Activated naive CD8-positive, alpha-beta T cell treated with anti-CD3 and anti-CD28 coated beads, Interleukin-2, amount 50 U/mL, for 24 hours (primary cell): ENCODE measurements around the gene TMEM120B.
A peak's percentile ranks its signal among the peaks of the same experiment; 100 is the strongest.
"Not testable (repeated sequence)": the region's sequence is repeated elsewhere in the genome, so short reads cannot be mapped to it uniquely, and the experiment has no call there.

Source experiments
- ATAC-seq: fragments of 150-1000 bp; cut with Tn5 transposase; one replicate; pipeline ENCODE4 v1.10.0; 2021
- DNase-seq: peaks from one replicate; pipeline ENCODE4 v3.0.0; 2021
- H3K27ac Mint-ChIP-seq: one replicate; pipeline ENCODE4 v1.8.0; 2021; ENCODE audit warnings: mild to moderate bottlenecking, mixed read lengths
- H3K27me3 Mint-ChIP-seq: one replicate; pipeline ENCODE4 v1.8.0; 2021; ENCODE audit warnings: mixed read lengths
- H3K36me3 Mint-ChIP-seq: one replicate; pipeline ENCODE4 v1.8.0; 2021; ENCODE audit warnings: low read depth, mixed read lengths
- H3K4me1 Mint-ChIP-seq: one replicate; pipeline ENCODE4 v1.8.0; 2021; ENCODE audit warnings: mixed read lengths
- H3K4me3 Mint-ChIP-seq: one replicate; pipeline ENCODE4 v1.8.0; 2021; ENCODE audit warnings: mild to moderate bottlenecking, moderate library complexity, mixed read lengths
- H3K9me3 Mint-ChIP-seq: one replicate; pipeline ENCODE4 v1.8.0; 2021; ENCODE audit warnings: mixed read lengths

Gene TMEM120B

GRCh38 chr12:121712461-121713256 is at the start of gene TMEM120B:
TSS of gene TMEM120B (plus strand) at chr12:121712752. CDS start at chr12:121712896, 144 bp downstream.
- H3K4me1 Mint-ChIP-seq: peaks cover 20% of the 10 kb centered on the region
- peak within 1 kb of the TSS; percentile 97 for H3K4me3 Mint-ChIP-seq
- H3K36me3 Mint-ChIP-seq: peaks cover 2% of the 10 kb centered on the region
- no peaks in the 10 kb centered on the region for H3K27me3 Mint-ChIP-seq
- peak within 1 kb of the TSS; percentile 85 for H3K27ac Mint-ChIP-seq
- H3K9me3 Mint-ChIP-seq: no peaks in the 10 kb centered on the region
- DNase-seq (peak; percentile 86), ATAC-seq (peak; percentile 89)

GRCh38 chr12:121663610-121663929 is 49.0 kb upstream of the TMEM120B start:
- no peak for ATAC-seq
- H3K27ac Mint-ChIP-seq: peak overlapping the region; percentile 91
- DNase-seq: no peak
- H3K4me3 Mint-ChIP-seq: peak overlapping the region; percentile 90
- no peaks in the 10 kb centered on the region for H3K27me3 Mint-ChIP-seq
- no peaks in the 10 kb centered on the region for H3K9me3 Mint-ChIP-seq
- H3K4me1 Mint-ChIP-seq: peaks cover 56% of the 10 kb centered on the region
- H3K36me3 Mint-ChIP-seq: peaks cover 10% of the 10 kb centered on the region

- H3K27me3 Mint-ChIP-seq, H3K36me3 Mint-ChIP-seq, H3K4me3 Mint-ChIP-seq, ATAC-seq, DNase-seq, H3K9me3 Mint-ChIP-seq, H3K27ac Mint-ChIP-seq: not testable (repeated sequence)
- H3K4me1 Mint-ChIP-seq: peaks cover 50% of the 10 kb centered on the region
Observed at GRCh38 chr12:121666829-121667228, 45.7 kb upstream of the TMEM120B start.

- peak; percentile 72 for DNase-seq
- H3K27me3 Mint-ChIP-seq: no peaks in the 10 kb centered on the region
Observed at GRCh38 chr12:121668750-121669520, 43.6 kb upstream of the TMEM120B start.

GRCh38 chr12:121669521-121669900 is 43.0 kb upstream of the TMEM120B start, which contains the start of gene MORN3:
TSS of gene MORN3 (minus strand) at chr12:121669654. CDS start at chr12:121669483, 171 bp downstream.
- Mint-ChIP-seq H3K4me1 (peaks cover 54% of the 10 kb centered on the region), H3K27ac (no peak within 1 kb of the TSS), H3K9me3 (no peaks in the 10 kb centered on the region), H3K36me3 (peaks cover 4% of the 10 kb centered on the region), H3K4me3 (no peak within 1 kb of the TSS), H3K27me3 (no peaks in the 10 kb centered on the region)
- no peak for ATAC-seq
- no peak for DNase-seq

More at GRCh38 chr12:121668750-121669520, 43.6 kb upstream of the TMEM120B start:
- Mint-ChIP-seq H3K4me1 (peaks cover 59% of the 10 kb centered on the region), H3K36me3 (peaks cover 7% of the 10 kb centered on the region), H3K27ac (no peak overlapping the region), H3K9me3 (no peaks in the 10 kb centered on the region), H3K4me3 (no peak overlapping the region)
- no peak for ATAC-seq

GRCh38 chr12:121673013-121673511 is 39.5 kb upstream of the TMEM120B start:
- H3K27me3 Mint-ChIP-seq: no peaks in the 10 kb centered on the region
- peak overlapping the region; percentile 93 for H3K27ac Mint-ChIP-seq
- no peaks in the 10 kb centered on the region for H3K36me3 Mint-ChIP-seq
- peaks cover 35% of the 10 kb centered on the region for H3K4me1 Mint-ChIP-seq
- no peak for ATAC-seq
- no peaks in the 10 kb centered on the region for H3K9me3 Mint-ChIP-seq
- DNase-seq: no peak
- H3K4me3 Mint-ChIP-seq: peak overlapping the region; percentile 84

- ATAC-seq (no peak), DNase-seq (no peak)
- H3K4me3 Mint-ChIP-seq: no peak overlapping the region
- no peaks in the 10 kb centered on the region for H3K36me3 Mint-ChIP-seq
- H3K27ac Mint-ChIP-seq: no peak overlapping the region
- peaks cover 29% of the 10 kb centered on the region for H3K4me1 Mint-ChIP-seq
- H3K9me3 Mint-ChIP-seq: no peaks in the 10 kb centered on the region
- no peaks in the 10 kb centered on the region for H3K27me3 Mint-ChIP-seq
Observed at GRCh38 chr12:121676190-121676589, 36.4 kb upstream of the TMEM120B start.

- no peaks in the 10 kb centered on the region for H3K27me3 Mint-ChIP-seq
- H3K36me3 Mint-ChIP-seq: no peaks in the 10 kb centered on the region
- H3K9me3 Mint-ChIP-seq: no peaks in the 10 kb centered on the region
- peaks cover 12% of the 10 kb centered on the region for H3K4me1 Mint-ChIP-seq
- no peak for ATAC-seq
- no peak overlapping the region for H3K4me3 Mint-ChIP-seq
- no peak for DNase-seq
- no peak overlapping the region for H3K27ac Mint-ChIP-seq
Observed at GRCh38 chr12:121678305-121678704, 34.2 kb upstream of the TMEM120B start.

- H3K36me3 Mint-ChIP-seq: no peaks in the 10 kb centered on the region
- H3K4me1 Mint-ChIP-seq: peaks cover 7% of the 10 kb centered on the region
- no peak overlapping the region for H3K27ac Mint-ChIP-seq
- H3K4me3 Mint-ChIP-seq: no peak overlapping the region
- DNase-seq: no peak
- no peaks in the 10 kb centered on the region for H3K27me3 Mint-ChIP-seq
- ATAC-seq: no peak
- H3K9me3 Mint-ChIP-seq: no peaks in the 10 kb centered on the region
Observed at GRCh38 chr12:121678716-121679300, 33.7 kb upstream of the TMEM120B start.

GRCh38 chr12:121679661-121680197 is 32.8 kb upstream of the TMEM120B start:
- not testable (repeated sequence) for H3K27me3 Mint-ChIP-seq, DNase-seq, H3K36me3 Mint-ChIP-seq, H3K9me3 Mint-ChIP-seq, H3K4me3 Mint-ChIP-seq, ATAC-seq, H3K4me1 Mint-ChIP-seq
- peak overlapping the region; percentile 29 for H3K27ac Mint-ChIP-seq

GRCh38 chr12:121688966-121689365 is 23.6 kb upstream of the TMEM120B start:
- no peak for DNase-seq
- no peak for ATAC-seq
- Mint-ChIP-seq H3K9me3 (no peaks in the 10 kb centered on the region), H3K27ac (no peak overlapping the region), H3K4me1 (peaks cover 14% of the 10 kb centered on the region), H3K4me3 (no peak overlapping the region), H3K27me3 (peaks cover 2% of the 10 kb centered on the region), H3K36me3 (peaks cover 4% of the 10 kb centered on the region)

- DNase-seq (no peak), ATAC-seq (no peak)
- peaks cover 2% of the 10 kb centered on the region for H3K27me3 Mint-ChIP-seq
- H3K36me3 Mint-ChIP-seq: peaks cover 4% of the 10 kb centered on the region
- no peak overlapping the region for H3K27ac Mint-ChIP-seq
- peaks cover 14% of the 10 kb centered on the region for H3K4me1 Mint-ChIP-seq
- no peak overlapping the region for H3K4me3 Mint-ChIP-seq
- H3K9me3 Mint-ChIP-seq: no peaks in the 10 kb centered on the region
Observed at GRCh38 chr12:121689430-121689829, 23.1 kb upstream of the TMEM120B start.

- not testable (repeated sequence) for H3K27ac Mint-ChIP-seq, ATAC-seq, DNase-seq, H3K27me3 Mint-ChIP-seq, H3K4me1 Mint-ChIP-seq, H3K4me3 Mint-ChIP-seq, H3K36me3 Mint-ChIP-seq, H3K9me3 Mint-ChIP-seq
Observed at GRCh38 chr12:121692744-121693143, 19.8 kb upstream of the TMEM120B start.

GRCh38 chr12:121693155-121693687 is 19.3 kb upstream of the TMEM120B start:
- H3K9me3 Mint-ChIP-seq: no peaks in the 10 kb centered on the region
- no peaks in the 10 kb centered on the region for H3K27me3 Mint-ChIP-seq
- no peak overlapping the region for H3K27ac Mint-ChIP-seq
- no peaks in the 10 kb centered on the region for H3K4me1 Mint-ChIP-seq
- H3K36me3 Mint-ChIP-seq: no peaks in the 10 kb centered on the region
- no peak overlapping the region for H3K4me3 Mint-ChIP-seq
- ATAC-seq (no peak), DNase-seq (no peak)
